ENCODE data around the gene OIT3.

OIT3 gene

DNA sequence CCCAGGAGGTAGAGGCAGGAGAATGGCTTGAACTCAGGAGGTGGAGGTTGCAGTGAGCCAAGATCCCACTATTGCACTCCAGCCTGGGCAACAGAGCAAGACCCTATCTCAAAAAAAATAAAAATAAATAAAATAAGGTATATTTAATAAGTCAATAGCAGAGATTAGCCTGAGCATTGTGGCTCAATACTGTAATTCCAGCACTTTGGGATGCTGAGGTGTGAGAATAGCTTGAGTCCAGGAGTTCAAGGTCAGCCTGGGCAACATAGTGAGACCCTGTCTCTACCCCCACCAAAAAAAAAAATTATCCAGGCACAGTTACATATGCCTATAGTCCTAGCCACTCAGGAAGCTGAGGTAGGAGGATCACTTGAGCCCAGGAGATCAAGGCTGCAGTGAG lies 38.4 kb upstream of the OIT3 start:
- in situ Hi-C loops (cut with MboI; ENCODE audit: low pct_unique_long_range_greater_than_20kb, low sequenced_read_pairs, unreplicated experiment): no loop called here

DNA sequence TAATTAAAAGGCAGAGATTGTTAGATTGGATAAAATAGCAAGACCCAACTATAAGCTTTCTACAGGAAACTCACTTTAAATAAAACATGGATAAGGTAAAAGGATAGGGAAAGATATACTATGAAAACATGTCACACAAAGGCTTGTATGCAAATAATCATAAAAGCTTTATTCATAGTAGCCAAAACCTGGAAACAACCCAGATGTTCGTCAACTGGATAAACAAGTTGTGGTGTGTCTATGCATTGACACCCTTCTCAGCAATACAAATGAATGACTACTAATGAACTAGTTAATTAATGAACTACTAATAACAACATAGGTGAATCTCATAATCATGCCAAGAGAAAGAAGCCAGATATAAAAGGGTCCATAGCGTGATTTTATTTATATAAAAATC lies 37.7 kb upstream of the OIT3 start:
- no peak for DNase-seq (ENCODE audit: low spot score)
- TF ChIP-seq, protein P1, sequence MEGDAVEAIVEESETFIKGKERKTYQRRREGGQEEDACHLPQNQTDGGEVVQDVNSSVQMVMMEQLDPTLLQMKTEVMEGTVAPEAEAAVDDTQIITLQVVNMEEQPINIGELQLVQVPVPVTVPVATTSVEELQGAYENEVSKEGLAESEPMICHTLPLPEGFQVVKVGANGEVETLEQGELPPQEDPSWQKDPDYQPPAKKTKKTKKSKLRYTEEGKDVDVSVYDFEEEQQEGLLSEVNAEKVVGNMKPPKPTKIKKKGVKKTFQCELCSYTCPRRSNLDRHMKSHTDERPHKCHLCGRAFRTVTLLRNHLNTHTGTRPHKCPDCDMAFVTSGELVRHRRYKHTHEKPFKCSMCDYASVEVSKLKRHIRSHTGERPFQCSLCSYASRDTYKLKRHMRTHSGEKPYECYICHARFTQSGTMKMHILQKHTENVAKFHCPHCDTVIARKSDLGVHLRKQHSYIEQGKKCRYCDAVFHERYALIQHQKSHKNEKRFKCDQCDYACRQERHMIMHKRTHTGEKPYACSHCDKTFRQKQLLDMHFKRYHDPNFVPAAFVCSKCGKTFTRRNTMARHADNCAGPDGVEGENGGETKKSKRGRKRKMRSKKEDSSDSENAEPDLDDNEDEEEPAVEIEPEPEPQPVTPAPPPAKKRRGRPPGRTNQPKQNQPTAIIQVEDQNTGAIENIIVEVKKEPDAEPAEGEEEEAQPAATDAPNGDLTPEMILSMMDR (IDR thresholded peaks at IDR 0.05; ENCODE audit: extremely low read depth, insufficient read depth, missing control alignments): no peak
- in situ Hi-C loops (cut with MboI; ENCODE audit: low pct_unique_long_range_greater_than_20kb, low sequenced_read_pairs, unreplicated experiment): no loop called here

More for the DNA sequence above, 38.4 kb upstream of the OIT3 start:
- TF ChIP-seq, protein P1 (IDR thresholded peaks at IDR 0.05; ENCODE audit: extremely low read depth, insufficient read depth, missing control alignments): no peak
- DNase-seq (ENCODE audit: low spot score): no peak

DNA sequence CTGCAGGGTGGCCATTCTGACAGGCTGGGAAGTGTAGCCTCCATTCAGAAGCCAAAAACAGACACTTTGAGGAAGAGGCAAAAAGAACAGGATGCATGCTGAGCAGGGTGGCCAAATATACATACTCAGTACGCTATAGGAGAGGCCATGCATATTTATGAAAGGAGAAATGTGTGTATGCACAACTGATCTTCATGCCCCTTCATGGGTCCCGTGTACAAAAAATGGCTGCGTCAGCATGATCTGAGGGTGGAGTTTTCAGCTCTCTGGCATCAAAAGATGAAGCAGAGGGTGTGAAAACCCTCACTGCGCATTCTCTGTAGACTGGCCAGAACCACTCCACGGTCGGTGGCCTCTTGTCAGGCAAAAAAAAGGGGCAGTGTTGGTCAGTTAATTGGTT lies 35.5 kb upstream of the OIT3 start:
- in situ Hi-C loops (cut with MboI; ENCODE audit: low pct_unique_long_range_greater_than_20kb, low sequenced_read_pairs, unreplicated experiment): no loop called here
- DNase-seq (ENCODE audit: low spot score): no peak
- TF ChIP-seq, protein P1 (IDR thresholded peaks at IDR 0.05; ENCODE audit: extremely low read depth, insufficient read depth, missing control alignments): no peak

DNA sequence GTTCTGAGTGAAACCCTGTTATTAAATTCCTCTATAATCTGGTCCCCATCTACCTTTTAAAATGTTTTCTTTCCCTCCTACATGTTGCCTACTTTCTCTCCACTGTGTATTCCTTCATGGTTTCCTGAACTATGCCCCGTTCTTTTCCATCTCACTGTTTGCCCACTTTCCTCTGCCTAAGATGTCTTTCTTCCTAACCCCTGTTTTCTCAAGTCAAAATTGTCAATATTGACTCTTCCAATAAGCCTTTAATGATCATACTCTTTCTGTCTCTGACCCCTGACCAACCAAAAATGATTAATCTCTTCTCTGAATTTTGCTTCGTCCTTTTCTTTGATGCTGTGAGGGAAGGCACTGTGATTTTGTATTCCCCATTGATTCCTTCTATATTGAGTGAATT lies 30.6 kb upstream of the OIT3 start:
- DNase-seq (ENCODE audit: low spot score): no peak
- in situ Hi-C loops (cut with MboI; ENCODE audit: low pct_unique_long_range_greater_than_20kb, low sequenced_read_pairs, unreplicated experiment): no loop called here
- TF ChIP-seq, protein P1 (IDR thresholded peaks at IDR 0.05; ENCODE audit: extremely low read depth, insufficient read depth, missing control alignments): no peak

DNA sequence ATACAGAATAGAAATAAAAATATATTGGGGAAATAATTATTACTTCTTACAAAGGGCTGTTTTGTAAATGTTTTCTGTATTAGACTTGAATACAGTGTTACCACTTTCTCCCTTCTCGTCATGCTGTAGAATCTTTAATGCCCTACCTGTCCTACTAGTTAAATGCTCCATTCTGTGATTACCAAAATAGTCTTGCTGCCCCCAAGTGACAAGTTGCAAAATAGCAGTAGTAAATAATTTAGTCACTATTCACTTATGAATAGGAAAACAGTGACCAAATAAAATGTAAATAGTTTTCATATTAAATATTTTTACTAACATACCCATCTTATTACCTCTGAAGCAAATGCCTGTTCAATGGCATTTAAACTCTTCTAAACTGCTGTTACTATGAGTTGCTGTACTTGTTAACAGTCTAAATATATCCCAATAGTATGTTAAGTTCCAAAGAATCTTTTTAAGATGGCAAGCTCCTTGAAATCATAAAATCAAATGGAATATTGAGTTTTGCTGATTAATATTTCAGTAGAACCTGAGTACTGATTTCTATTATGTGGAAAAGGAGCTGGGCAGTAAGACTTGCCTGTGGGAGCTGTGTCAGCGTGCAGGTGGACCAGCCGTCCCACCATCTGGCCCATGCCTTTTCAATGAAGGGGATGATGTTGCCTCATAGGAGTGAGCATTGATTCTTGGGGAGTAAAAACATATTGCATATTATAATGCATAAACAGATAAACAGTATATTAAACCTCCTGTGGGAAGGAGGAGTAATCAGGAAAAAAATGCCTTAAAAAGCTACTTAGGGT lies 18.1 kb upstream of the OIT3 start:
- DNase-seq (ENCODE audit: low spot score): peak; percentile 27
- in situ Hi-C loops (cut with MboI; ENCODE audit: low pct_unique_long_range_greater_than_20kb, low sequenced_read_pairs, unreplicated experiment): no loop called here
- TF ChIP-seq, protein P1 (IDR thresholded peaks at IDR 0.05; ENCODE audit: extremely low read depth, insufficient read depth, missing control alignments): peak; percentile 52

DNA sequence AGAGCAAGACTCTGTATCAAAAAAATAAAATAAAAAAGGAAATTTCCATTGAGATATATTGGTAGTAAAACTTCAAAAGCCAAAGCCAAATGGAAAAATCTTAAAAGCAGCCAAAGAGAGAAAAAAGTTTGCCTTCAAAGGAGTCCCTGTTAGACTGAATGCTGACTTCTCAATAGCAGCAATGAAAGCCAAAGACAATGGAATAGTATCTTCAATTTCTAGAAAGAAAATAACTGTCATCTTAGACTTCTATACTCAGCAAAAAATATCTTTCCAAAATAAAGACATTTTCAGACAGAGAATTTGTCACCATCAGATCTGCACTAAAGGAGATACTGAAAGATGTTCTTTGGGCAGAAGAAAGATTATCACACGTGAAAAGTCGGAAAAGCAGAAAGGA lies 14.3 kb upstream of the OIT3 start:
- TF ChIP-seq, protein P1 (IDR thresholded peaks at IDR 0.05; ENCODE audit: extremely low read depth, insufficient read depth, missing control alignments): no peak
- in situ Hi-C loops (cut with MboI; ENCODE audit: low pct_unique_long_range_greater_than_20kb, low sequenced_read_pairs, unreplicated experiment): no loop called here
- DNase-seq (ENCODE audit: low spot score): no peak
